GM12864 (cell line): ENCODE results near the gene ARHGAP5.
"Not testable (repeated sequence)": the region's sequence is repeated elsewhere in the genome, so short reads cannot be mapped to it uniquely, and the experiment has no call there.

Experiments
- DNase-seq: peaks from one replicate; pipeline ENCODE4 v3.0.0-alpha.2; 2011; ENCODE audit warnings: low read depth
- H3K4me3 ChIP-seq: 2 replicates; pipeline ENCODE4 v1.5.1; 2011; ENCODE audit warnings: mild to moderate bottlenecking, low read depth, low read length, control low read depth
- CTCF ChIP-seq: IDR thresholded peaks from 2 replicates; pipeline ENCODE4 v1.5.1; 2011; ENCODE audit warnings: low read depth, mild to moderate bottlenecking, moderate library complexity, low read length, control low read depth, inconsistent platforms; ENCODE audit errors: missing control alignments

Gene ARHGAP5

GRCh38 chr14:32109676-32110547 lies 32.8 kb downstream of the ARHGAP5 start:
- no peak for DNase-seq
- no peak for TF ChIP-seq CTCF

GRCh38 chr14:32110548-32110896 lies 33.4 kb downstream of the ARHGAP5 start:
- no peak for DNase-seq
- no peak overlapping the region for H3K4me3 ChIP-seq
- no peak for TF ChIP-seq CTCF

More at GRCh38 chr14:32109676-32110547, 32.8 kb downstream of the ARHGAP5 start:
- no peak overlapping the region for H3K4me3 ChIP-seq

- no peak for TF ChIP-seq CTCF
- DNase-seq, result no peak
- no peak overlapping the region for H3K4me3 ChIP-seq
Measured at GRCh38 chr14:32121536-32121935, 44.4 kb downstream of the ARHGAP5 start.

- no peak overlapping the region for H3K4me3 ChIP-seq
- DNase-seq, result no peak
- TF ChIP-seq CTCF, result no peak
Measured at GRCh38 chr14:32121948-32122347, 44.8 kb downstream of the ARHGAP5 start.

- H3K4me3 ChIP-seq, result not testable (repeated sequence)
Measured at GRCh38 chr14:32126899-32127730, 50.0 kb downstream of the ARHGAP5 start.

GRCh38 chr14:32127731-32128654 lies 50.9 kb downstream of the ARHGAP5 start:
- not testable (repeated sequence) for DNase-seq, H3K4me3 ChIP-seq

More at GRCh38 chr14:32126899-32127730, 50.0 kb downstream of the ARHGAP5 start:
- DNase-seq, result not testable (repeated sequence)

GRCh38 chr14:32128703-32129102 lies 51.6 kb downstream of the ARHGAP5 start:
- no peak for DNase-seq
- TF ChIP-seq CTCF, result no peak
- no peak overlapping the region for H3K4me3 ChIP-seq
